Measurements from ENCODE around the gene THSD7A. TPM values are rescaled to one million over a fixed set of nuclear protein-coding genes. Genes with fewer than 3 reads are reported as not detected.

The THSD7A gene
- polyA plus RNA-seq, 1 donor from 2014 or later: 18.5 TPM

DNA sequence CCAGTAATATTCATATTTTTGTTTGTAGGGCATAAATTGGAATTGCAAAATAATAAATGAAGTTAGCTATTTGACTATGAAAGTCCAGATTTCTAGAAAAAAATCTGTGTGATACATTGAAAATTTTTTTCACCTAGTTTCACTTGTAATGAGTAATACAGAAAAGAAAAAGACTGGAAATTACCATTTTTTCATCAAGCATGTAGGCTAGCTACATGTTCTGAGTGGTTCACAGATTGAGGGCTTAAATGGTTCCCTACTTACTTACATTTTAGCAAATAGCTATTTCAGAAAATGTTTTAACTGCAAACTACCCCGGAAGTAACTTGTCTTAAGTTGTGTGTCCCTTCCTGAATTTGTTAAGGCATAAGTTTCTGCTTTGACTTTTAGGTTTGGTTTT lies 462.3 kb downstream of the THSD7A start:
- TF ChIP-seq MXI1 (conservative IDR thresholded peaks at IDR 0.05; ENCODE audit: poor library complexity, severe bottlenecking) (no peak), POLR2AphosphoS5 (IDR thresholded peaks at IDR 0.05) (no peak), SMC3 (conservative IDR thresholded peaks at IDR 0.05; ENCODE audit: poor library complexity) (no peak), EZH2 (IDR thresholded peaks at IDR 0.05; ENCODE audit: borderline replicate concordance, insufficient read depth, low read length, poor library complexity, severe bottlenecking) (no peak), TAF1 (IDR thresholded peaks at IDR 0.05; ENCODE audit: low read depth) (no peak), RAD21 (conservative IDR thresholded peaks at IDR 0.05) (no peak)
- TF ChIP-seq, protein P1, sequence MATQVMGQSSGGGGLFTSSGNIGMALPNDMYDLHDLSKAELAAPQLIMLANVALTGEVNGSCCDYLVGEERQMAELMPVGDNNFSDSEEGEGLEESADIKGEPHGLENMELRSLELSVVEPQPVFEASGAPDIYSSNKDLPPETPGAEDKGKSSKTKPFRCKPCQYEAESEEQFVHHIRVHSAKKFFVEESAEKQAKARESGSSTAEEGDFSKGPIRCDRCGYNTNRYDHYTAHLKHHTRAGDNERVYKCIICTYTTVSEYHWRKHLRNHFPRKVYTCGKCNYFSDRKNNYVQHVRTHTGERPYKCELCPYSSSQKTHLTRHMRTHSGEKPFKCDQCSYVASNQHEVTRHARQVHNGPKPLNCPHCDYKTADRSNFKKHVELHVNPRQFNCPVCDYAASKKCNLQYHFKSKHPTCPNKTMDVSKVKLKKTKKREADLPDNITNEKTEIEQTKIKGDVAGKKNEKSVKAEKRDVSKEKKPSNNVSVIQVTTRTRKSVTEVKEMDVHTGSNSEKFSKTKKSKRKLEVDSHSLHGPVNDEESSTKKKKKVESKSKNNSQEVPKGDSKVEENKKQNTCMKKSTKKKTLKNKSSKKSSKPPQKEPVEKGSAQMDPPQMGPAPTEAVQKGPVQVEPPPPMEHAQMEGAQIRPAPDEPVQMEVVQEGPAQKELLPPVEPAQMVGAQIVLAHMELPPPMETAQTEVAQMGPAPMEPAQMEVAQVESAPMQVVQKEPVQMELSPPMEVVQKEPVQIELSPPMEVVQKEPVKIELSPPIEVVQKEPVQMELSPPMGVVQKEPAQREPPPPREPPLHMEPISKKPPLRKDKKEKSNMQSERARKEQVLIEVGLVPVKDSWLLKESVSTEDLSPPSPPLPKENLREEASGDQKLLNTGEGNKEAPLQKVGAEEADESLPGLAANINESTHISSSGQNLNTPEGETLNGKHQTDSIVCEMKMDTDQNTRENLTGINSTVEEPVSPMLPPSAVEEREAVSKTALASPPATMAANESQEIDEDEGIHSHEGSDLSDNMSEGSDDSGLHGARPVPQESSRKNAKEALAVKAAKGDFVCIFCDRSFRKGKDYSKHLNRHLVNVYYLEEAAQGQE (IDR thresholded peaks at IDR 0.05; ENCODE audit: borderline replicate concordance): no peak
- no peaks in the 10 kb centered on the region for H3K79me2 ChIP-seq (replicated peaks; ENCODE audit: insufficient read depth, low read length)
- H3K4me2 ChIP-seq (ENCODE audit: low read length): no peak overlapping the region
- no peak overlapping the region for H3K4me3 ChIP-seq (ENCODE audit: low read length)
- H2AFZ ChIP-seq (ENCODE audit: low read depth, low read length): no peak overlapping the region
- no peaks in the 10 kb centered on the region for H4K20me1 ChIP-seq (ENCODE audit: insufficient read depth)
- no peaks in the 10 kb centered on the region for H3K9me3 ChIP-seq (ENCODE audit: low read length)
- H3K9ac ChIP-seq (ENCODE audit: low read length): no peak overlapping the region
- no peak overlapping the region for H3K27ac ChIP-seq (ENCODE audit: low read length)
- no peaks in the 10 kb centered on the region for H3K36me3 ChIP-seq (ENCODE audit: insufficient read depth, low read length)
- no peaks in the 10 kb centered on the region for H3K9me2 ChIP-seq (ENCODE audit: insufficient read depth, low read length)
- H3K27me3 ChIP-seq (ENCODE audit: insufficient read depth, low read depth, low read length): no peaks in the 10 kb centered on the region
- H3F3A ChIP-seq (ENCODE audit: insufficient read depth, low read length, poor library complexity, severe bottlenecking): no peaks in the 10 kb centered on the region

DNA sequence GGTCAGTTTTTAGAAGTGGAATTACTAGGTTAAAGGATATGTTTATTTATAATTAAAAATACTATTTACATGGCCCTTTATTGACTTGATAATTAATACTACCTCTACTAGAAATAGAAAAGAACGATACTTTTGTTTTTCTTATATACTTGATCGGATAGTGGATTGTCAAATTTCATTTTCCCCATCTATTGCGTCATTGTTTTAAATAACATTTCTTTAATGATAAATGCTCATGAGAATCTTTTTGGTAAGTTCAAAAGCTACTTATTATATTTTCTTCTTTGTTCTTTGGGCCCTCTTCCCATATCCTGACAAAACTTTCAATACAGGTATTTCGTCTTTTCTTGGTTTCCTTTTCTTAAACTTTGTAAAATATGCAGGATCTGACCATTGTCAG lies 465.9 kb downstream of the THSD7A start:
- Histone ChIP-seq H3K4me2 (ENCODE audit: low read length) (no peak overlapping the region), H3K27ac (ENCODE audit: low read length) (no peak overlapping the region), H3K27me3 (ENCODE audit: insufficient read depth, low read depth, low read length) (no peaks in the 10 kb centered on the region), H2AFZ (ENCODE audit: low read depth, low read length) (no peak overlapping the region), H3K79me2 (replicated peaks; ENCODE audit: insufficient read depth, low read length) (no peaks in the 10 kb centered on the region), H3K9me3 (ENCODE audit: low read length) (no peaks in the 10 kb centered on the region), H3K36me3 (ENCODE audit: insufficient read depth, low read length) (no peaks in the 10 kb centered on the region), H3K9me2 (ENCODE audit: insufficient read depth, low read length) (no peaks in the 10 kb centered on the region), H3K9ac (ENCODE audit: low read length) (no peak overlapping the region), H3K4me3 (ENCODE audit: low read length) (no peak overlapping the region), H3F3A (ENCODE audit: insufficient read depth, low read length, poor library complexity, severe bottlenecking) (no peaks in the 10 kb centered on the region), H4K20me1 (ENCODE audit: insufficient read depth) (no peaks in the 10 kb centered on the region)
- TF ChIP-seq SMC3 (conservative IDR thresholded peaks at IDR 0.05; ENCODE audit: poor library complexity) (no peak), TAF1 (IDR thresholded peaks at IDR 0.05; ENCODE audit: low read depth) (no peak), RAD21 (conservative IDR thresholded peaks at IDR 0.05) (no peak), EZH2 (IDR thresholded peaks at IDR 0.05; ENCODE audit: borderline replicate concordance, insufficient read depth, low read length, poor library complexity, severe bottlenecking) (no peak), MXI1 (conservative IDR thresholded peaks at IDR 0.05; ENCODE audit: poor library complexity, severe bottlenecking) (no peak), POLR2AphosphoS5 (IDR thresholded peaks at IDR 0.05) (no peak), EP300 (conservative IDR thresholded peaks at IDR 0.05; ENCODE audit: poor library complexity, severe bottlenecking) (no peak)
- TF ChIP-seq, protein P2, sequence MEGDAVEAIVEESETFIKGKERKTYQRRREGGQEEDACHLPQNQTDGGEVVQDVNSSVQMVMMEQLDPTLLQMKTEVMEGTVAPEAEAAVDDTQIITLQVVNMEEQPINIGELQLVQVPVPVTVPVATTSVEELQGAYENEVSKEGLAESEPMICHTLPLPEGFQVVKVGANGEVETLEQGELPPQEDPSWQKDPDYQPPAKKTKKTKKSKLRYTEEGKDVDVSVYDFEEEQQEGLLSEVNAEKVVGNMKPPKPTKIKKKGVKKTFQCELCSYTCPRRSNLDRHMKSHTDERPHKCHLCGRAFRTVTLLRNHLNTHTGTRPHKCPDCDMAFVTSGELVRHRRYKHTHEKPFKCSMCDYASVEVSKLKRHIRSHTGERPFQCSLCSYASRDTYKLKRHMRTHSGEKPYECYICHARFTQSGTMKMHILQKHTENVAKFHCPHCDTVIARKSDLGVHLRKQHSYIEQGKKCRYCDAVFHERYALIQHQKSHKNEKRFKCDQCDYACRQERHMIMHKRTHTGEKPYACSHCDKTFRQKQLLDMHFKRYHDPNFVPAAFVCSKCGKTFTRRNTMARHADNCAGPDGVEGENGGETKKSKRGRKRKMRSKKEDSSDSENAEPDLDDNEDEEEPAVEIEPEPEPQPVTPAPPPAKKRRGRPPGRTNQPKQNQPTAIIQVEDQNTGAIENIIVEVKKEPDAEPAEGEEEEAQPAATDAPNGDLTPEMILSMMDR (IDR thresholded peaks at IDR 0.05; ENCODE audit: poor library complexity, severe bottlenecking): no peak
- TF ChIP-seq, protein P1 (IDR thresholded peaks at IDR 0.05; ENCODE audit: borderline replicate concordance): no peak
